K562 (cell line): ENCODE data around the gene BECN2. TPM values are rescaled to one million over a fixed set of nuclear protein-coding genes. Genes with fewer than 3 reads are reported as not detected.

ENCODE experiments used
- ZEB2 ChIP-seq: fragments of 450-650 bp; IDR thresholded peaks from 2 replicates; pipeline ENCODE4 v1.6.1; 2016
- ZNF431 ChIP-seq: sonication (generic); formaldehyde crosslinking; IDR thresholded peaks from 2 replicates; pipeline ENCODE4 v1.8.0; 2022; ENCODE audit warnings: mild to moderate bottlenecking, missing genetic modification reagents
- ZNF717 ChIP-seq: fragments of 250-450 bp; sonication (Bioruptor Pico); IDR thresholded peaks from 2 replicates; pipeline ENCODE4 v1.5.0; 2021
- polyA plus RNA-seq, 8 experiments: library from polyadenylated mRNA; depleted of rRNA in 4 of 8; stranded (reverse) in 5 of 8; unstranded in 3 of 8; fragments of >200 nt; fragmentation: Nextera tagmentation in 2 of 8; fragmentation: Illumina TruSeq in 1 of 8; extraction: Ambion mirVana in 2 of 8; extraction: Trizol in 1 of 8; gene quantifications; 2 replicates each; pipeline versions ENCODE4 v1.2.1 to v1.2.3, GENCODE V29; 2011 to 2014; ENCODE audit warnings: inconsistent platforms in 1 of 8, missing spikeins in 1 of 8
- total RNA-seq, 7 experiments: library from RNA; depleted of rRNA in 6 of 7; stranded (reverse); fragments of >200 nt in 6 of 7; fragmentation: Illumina TruSeq in 2 of 7; extraction: Trizol in 2 of 7; gene quantifications; 2 replicates each; pipeline versions ENCODE4 v1.2.1 to v1.2.3, GENCODE V29; 2011 to 2021; ENCODE audit warnings: low replicate concordance in 1 of 7
- TF ChIP-seq, protein P1 (sequence below), 2 experiments: fragments of 450-650 bp; IDR thresholded peaks; 2 replicates each; pipeline ENCODE4 v1.6.1; 2018; ENCODE audit warnings: mild to moderate bottlenecking in 2 of 2, low read depth in 1 of 2; ENCODE audit not compliant: partially characterized antibody in 2 of 2
- TF ChIP-seq, protein P2 (sequence below): fragments of 250-450 bp; sonication (Bioruptor Pico); IDR thresholded peaks from 2 replicates; pipeline ENCODE4 v1.4.0; 2020
- TF ChIP-seq, protein P3 (sequence below), 2 experiments: fragments of 200-800 bp in 1 of 2; sonication (Bioruptor generic) in 1 of 2; sonication (generic) in 1 of 2; formaldehyde crosslinking in 1 of 2; IDR thresholded peaks in 1 of 2; conservative IDR thresholded peaks in 1 of 2; 2 replicates each; pipeline versions ENCODE4 v1.5.0 to v1.6.1; 2016 to 2020; ENCODE audit warnings: missing compliant biosample characterization in 1 of 2, missing genetic modification characterization in 1 of 2, missing genetic modification reagents in 1 of 2
- TF ChIP-seq, protein P4 (sequence below): fragments of 250-450 bp; sonication (Bioruptor Pico); IDR thresholded peaks from 2 replicates; pipeline ENCODE4 v1.4.0; 2020
- TF ChIP-seq, protein P5 (sequence below): fragments of 250-450 bp; sonication (Bioruptor Pico); IDR thresholded peaks from 2 replicates; pipeline ENCODE4 v1.8.0; 2022; ENCODE audit warnings: moderate library complexity, mild to moderate bottlenecking, inconsistent platforms
- TF ChIP-seq, protein P6 (sequence below): sonication (generic); formaldehyde crosslinking; IDR thresholded peaks from 2 replicates; pipeline ENCODE4 v1.8.1; 2023; ENCODE audit warnings: mild to moderate bottlenecking, missing genetic modification reagents

The BECN2 gene
- total and polyA plus RNA-seq, 9 of the 15 experiments (the other 6 are each of a cell fraction or from before 2014, with no cell fraction given): not detected

DNA sequence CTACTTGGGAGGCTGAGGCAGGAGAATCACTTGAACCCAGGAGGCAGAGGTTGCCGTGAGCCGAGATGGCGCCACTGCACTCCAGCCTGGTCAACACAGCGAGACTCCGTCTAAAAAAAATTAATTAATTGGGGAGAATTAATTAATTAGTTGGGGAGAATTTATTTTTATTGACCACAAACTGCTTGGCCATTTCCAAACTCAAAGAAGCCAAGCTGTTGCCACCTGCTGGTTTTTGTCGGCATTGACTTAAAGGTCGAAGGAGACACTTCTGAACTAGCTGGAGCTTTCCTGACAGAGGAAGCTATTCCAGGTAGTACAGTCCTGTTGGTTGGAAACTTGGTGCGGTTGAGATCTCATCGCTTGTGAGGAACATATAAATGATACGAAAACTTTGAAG, 28.2 kb downstream of the BECN2 start (continued):
- TF ChIP-seq, protein P1, sequence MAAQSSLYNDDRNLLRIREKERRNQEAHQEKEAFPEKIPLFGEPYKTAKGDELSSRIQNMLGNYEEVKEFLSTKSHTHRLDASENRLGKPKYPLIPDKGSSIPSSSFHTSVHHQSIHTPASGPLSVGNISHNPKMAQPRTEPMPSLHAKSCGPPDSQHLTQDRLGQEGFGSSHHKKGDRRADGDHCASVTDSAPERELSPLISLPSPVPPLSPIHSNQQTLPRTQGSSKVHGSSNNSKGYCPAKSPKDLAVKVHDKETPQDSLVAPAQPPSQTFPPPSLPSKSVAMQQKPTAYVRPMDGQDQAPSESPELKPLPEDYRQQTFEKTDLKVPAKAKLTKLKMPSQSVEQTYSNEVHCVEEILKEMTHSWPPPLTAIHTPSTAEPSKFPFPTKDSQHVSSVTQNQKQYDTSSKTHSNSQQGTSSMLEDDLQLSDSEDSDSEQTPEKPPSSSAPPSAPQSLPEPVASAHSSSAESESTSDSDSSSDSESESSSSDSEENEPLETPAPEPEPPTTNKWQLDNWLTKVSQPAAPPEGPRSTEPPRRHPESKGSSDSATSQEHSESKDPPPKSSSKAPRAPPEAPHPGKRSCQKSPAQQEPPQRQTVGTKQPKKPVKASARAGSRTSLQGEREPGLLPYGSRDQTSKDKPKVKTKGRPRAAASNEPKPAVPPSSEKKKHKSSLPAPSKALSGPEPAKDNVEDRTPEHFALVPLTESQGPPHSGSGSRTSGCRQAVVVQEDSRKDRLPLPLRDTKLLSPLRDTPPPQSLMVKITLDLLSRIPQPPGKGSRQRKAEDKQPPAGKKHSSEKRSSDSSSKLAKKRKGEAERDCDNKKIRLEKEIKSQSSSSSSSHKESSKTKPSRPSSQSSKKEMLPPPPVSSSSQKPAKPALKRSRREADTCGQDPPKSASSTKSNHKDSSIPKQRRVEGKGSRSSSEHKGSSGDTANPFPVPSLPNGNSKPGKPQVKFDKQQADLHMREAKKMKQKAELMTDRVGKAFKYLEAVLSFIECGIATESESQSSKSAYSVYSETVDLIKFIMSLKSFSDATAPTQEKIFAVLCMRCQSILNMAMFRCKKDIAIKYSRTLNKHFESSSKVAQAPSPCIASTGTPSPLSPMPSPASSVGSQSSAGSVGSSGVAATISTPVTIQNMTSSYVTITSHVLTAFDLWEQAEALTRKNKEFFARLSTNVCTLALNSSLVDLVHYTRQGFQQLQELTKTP (IDR thresholded peaks at IDR 0.05; ENCODE audit: low read depth in 1 of 2, partially characterized antibody in 2 of 2): no peak
- TF ChIP-seq, protein P2, sequence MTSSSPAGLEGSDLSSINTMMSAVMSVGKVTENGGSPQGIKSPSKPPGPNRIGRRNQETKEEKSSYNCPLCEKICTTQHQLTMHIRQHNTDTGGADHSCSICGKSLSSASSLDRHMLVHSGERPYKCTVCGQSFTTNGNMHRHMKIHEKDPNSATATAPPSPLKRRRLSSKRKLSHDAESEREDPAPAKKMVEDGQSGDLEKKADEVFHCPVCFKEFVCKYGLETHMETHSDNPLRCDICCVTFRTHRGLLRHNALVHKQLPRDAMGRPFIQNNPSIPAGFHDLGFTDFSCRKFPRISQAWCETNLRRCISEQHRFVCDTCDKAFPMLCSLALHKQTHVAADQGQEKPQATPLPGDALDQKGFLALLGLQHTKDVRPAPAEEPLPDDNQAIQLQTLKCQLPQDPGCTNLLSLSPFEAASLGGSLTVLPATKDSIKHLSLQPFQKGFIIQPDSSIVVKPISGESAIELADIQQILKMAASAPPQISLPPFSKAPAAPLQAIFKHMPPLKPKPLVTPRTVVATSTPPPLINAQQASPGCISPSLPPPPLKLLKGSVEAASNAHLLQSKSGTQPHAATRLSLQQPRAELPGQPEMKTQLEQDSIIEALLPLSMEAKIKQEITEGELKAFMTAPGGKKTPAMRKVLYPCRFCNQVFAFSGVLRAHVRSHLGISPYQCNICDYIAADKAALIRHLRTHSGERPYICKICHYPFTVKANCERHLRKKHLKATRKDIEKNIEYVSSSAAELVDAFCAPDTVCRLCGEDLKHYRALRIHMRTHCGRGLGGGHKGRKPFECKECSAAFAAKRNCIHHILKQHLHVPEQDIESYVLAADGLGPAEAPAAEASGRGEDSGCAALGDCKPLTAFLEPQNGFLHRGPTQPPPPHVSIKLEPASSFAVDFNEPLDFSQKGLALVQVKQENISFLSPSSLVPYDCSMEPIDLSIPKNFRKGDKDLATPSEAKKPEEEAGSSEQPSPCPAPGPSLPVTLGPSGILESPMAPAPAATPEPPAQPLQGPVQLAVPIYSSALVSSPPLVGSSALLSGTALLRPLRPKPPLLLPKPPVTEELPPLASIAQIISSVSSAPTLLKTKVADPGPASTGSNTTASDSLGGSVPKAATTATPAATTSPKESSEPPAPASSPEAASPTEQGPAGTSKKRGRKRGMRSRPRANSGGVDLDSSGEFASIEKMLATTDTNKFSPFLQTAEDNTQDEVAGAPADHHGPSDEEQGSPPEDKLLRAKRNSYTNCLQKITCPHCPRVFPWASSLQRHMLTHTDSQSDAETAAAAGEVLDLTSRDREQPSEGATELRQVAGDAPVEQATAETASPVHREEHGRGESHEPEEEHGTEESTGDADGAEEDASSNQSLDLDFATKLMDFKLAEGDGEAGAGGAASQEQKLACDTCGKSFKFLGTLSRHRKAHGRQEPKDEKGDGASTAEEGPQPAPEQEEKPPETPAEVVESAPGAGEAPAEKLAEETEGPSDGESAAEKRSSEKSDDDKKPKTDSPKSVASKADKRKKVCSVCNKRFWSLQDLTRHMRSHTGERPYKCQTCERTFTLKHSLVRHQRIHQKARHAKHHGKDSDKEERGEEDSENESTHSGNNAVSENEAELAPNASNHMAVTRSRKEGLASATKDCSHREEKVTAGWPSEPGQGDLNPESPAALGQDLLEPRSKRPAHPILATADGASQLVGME: no peak
- TF ChIP-seq ZEB2: no peak
- TF ChIP-seq ZNF717 (CRISPR knock-in tag): no peak
- TF ChIP-seq ZNF431 (CRISPR knock-in tag): no peak
- TF ChIP-seq, protein P3, sequence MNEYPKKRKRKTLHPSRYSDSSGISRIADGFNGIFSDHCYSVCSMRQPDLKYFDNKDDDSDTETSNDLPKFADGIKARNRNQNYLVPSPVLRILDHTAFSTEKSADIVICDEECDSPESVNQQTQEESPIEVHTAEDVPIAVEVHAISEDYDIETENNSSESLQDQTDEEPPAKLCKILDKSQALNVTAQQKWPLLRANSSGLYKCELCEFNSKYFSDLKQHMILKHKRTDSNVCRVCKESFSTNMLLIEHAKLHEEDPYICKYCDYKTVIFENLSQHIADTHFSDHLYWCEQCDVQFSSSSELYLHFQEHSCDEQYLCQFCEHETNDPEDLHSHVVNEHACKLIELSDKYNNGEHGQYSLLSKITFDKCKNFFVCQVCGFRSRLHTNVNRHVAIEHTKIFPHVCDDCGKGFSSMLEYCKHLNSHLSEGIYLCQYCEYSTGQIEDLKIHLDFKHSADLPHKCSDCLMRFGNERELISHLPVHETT (CRISPR knock-in tag; conservative IDR thresholded peaks at IDR 0.05 in 1 of 2, IDR thresholded peaks at IDR 0.05 in 1 of 2): no peak
- TF ChIP-seq, protein P4, sequence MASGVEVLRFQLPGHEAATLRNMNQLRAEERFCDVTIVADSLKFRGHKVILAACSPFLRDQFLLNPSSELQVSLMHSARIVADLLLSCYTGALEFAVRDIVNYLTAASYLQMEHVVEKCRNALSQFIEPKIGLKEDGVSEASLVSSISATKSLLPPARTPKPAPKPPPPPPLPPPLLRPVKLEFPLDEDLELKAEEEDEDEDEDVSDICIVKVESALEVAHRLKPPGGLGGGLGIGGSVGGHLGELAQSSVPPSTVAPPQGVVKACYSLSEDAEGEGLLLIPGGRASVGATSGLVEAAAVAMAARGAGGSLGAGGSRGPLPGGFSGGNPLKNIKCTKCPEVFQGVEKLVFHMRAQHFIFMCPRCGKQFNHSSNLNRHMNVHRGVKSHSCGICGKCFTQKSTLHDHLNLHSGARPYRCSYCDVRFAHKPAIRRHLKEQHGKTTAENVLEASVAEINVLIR (CRISPR knock-in tag): no peak
- TF ChIP-seq, protein P5, sequence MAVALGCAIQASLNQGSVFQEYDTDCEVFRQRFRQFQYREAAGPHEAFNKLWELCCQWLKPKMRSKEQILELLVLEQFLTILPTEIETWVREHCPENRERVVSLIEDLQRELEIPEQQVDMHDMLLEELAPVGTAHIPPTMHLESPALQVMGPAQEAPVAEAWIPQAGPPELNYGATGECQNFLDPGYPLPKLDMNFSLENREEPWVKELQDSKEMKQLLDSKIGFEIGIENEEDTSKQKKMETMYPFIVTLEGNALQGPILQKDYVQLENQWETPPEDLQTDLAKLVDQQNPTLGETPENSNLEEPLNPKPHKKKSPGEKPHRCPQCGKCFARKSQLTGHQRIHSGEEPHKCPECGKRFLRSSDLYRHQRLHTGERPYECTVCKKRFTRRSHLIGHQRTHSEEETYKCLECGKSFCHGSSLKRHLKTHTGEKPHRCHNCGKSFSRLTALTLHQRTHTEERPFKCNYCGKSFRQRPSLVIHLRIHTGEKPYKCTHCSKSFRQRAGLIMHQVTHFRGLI (CRISPR knock-in tag): no peak
- TF ChIP-seq, protein P6, sequence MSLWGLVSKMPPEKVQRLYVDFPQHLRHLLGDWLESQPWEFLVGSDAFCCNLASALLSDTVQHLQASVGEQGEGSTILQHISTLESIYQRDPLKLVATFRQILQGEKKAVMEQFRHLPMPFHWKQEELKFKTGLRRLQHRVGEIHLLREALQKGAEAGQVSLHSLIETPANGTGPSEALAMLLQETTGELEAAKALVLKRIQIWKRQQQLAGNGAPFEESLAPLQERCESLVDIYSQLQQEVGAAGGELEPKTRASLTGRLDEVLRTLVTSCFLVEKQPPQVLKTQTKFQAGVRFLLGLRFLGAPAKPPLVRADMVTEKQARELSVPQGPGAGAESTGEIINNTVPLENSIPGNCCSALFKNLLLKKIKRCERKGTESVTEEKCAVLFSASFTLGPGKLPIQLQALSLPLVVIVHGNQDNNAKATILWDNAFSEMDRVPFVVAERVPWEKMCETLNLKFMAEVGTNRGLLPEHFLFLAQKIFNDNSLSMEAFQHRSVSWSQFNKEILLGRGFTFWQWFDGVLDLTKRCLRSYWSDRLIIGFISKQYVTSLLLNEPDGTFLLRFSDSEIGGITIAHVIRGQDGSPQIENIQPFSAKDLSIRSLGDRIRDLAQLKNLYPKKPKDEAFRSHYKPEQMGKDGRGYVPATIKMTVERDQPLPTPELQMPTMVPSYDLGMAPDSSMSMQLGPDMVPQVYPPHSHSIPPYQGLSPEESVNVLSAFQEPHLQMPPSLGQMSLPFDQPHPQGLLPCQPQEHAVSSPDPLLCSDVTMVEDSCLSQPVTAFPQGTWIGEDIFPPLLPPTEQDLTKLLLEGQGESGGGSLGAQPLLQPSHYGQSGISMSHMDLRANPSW: no peak
